Measurements from ENCODE around the gene SATB1. TPM values are rescaled to one million over a fixed set of nuclear protein-coding genes. Genes with fewer than 3 reads are reported as not detected.

The SATB1 gene
- total and polyA plus RNA-seq, 2 experiments from 2014 or later = 17.4 to 28.9 TPM

DNA sequence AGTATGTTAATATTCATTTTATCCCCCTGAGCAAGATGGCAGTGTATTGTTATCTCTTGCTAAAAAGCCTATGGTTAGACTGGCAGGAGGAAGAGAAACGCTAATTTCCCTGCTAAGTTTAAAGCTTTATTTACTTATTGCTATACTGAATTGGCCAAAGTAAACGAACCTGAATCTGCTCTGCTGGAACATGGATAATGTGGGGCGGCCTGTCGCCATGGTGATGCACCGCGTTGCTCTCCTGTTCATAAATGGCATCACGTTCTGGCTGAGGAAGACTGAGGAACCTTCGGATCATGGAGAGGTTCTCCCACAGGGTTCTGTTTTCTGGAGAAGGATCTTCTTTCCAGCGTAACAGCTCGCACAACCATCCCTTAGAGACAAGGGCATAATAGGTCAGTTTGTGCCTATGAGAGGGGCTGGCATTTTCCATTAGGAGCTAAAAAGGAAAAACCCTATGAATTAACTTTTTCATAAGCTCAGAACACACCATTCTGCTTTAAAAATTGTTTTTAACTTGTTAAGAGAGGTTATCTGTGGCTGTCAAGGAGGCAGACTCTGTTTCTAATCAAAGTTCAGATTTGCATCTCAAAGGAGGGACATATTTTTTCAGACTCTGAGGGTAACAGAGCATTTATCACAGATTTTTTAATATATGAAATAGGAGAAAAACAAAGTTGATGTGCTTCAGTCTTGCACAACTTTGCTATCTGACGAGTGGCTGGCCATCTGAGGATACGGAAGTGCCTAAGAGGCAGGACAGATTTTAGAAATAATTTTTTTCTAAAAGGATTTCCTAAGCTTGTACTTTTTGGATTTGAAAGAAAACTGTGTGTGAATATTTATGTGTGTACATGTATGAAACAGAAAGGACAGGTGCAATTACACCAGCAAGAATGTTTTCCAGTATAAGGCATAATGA lies 73.1 kb downstream of the SATB1 start:
- H3K4me3 Mint-ChIP-seq = no peak overlapping the region
- H3K27ac Mint-ChIP-seq = peak overlapping the region; percentile 35; the same call in 1 of the 2 replicates
- no peaks in the 10 kb centered on the region for H3K27me3 ChIP-seq (ENCODE audit: insufficient read depth)
- no peak overlapping the region for H2AFZ ChIP-seq
- no peaks in the 10 kb centered on the region for H3K9me3 Mint-ChIP-seq
- no peaks in the 10 kb centered on the region for H3K27me3 Mint-ChIP-seq (ENCODE audit: insufficient read depth, low read depth, poor library complexity)
- ATAC-seq (no peak), DNase-seq (ENCODE audit: low spot score) (peak; percentile 30)
- no peaks in the 10 kb centered on the region for H3K79me2 ChIP-seq (replicated peaks; ENCODE audit: insufficient read depth)
- H3K4me3 ChIP-seq = no peak overlapping the region
- no peaks in the 10 kb centered on the region for H4K20me1 ChIP-seq (replicated peaks; ENCODE audit: insufficient read depth)
- no peaks in the 10 kb centered on the region for H3F3A ChIP-seq (replicated peaks; ENCODE audit: low read depth)
- H3K27ac ChIP-seq (ENCODE audit: low read depth) = no peak overlapping the region
- no peak for TF ChIP-seq STAT1 (IDR thresholded peaks at IDR 0.05; ENCODE audit: unreplicated experiment)
- no peak for TF ChIP-seq ZNF331 (CRISPR knock-in tag; IDR thresholded peaks at IDR 0.05; ENCODE audit: low read depth)
- no peak for TF ChIP-seq ZNF114 (CRISPR knock-in tag; IDR thresholded peaks at IDR 0.05)
- TF ChIP-seq EZH2phosphoT487 (IDR thresholded peaks at IDR 0.05; ENCODE audit: unreplicated experiment) = no peak
- TF ChIP-seq, protein P1, sequence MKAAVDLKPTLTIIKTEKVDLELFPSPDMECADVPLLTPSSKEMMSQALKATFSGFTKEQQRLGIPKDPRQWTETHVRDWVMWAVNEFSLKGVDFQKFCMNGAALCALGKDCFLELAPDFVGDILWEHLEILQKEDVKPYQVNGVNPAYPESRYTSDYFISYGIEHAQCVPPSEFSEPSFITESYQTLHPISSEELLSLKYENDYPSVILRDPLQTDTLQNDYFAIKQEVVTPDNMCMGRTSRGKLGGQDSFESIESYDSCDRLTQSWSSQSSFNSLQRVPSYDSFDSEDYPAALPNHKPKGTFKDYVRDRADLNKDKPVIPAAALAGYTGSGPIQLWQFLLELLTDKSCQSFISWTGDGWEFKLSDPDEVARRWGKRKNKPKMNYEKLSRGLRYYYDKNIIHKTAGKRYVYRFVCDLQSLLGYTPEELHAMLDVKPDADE (IDR thresholded peaks at IDR 0.05) = no peak
- TF ChIP-seq, protein P2, sequence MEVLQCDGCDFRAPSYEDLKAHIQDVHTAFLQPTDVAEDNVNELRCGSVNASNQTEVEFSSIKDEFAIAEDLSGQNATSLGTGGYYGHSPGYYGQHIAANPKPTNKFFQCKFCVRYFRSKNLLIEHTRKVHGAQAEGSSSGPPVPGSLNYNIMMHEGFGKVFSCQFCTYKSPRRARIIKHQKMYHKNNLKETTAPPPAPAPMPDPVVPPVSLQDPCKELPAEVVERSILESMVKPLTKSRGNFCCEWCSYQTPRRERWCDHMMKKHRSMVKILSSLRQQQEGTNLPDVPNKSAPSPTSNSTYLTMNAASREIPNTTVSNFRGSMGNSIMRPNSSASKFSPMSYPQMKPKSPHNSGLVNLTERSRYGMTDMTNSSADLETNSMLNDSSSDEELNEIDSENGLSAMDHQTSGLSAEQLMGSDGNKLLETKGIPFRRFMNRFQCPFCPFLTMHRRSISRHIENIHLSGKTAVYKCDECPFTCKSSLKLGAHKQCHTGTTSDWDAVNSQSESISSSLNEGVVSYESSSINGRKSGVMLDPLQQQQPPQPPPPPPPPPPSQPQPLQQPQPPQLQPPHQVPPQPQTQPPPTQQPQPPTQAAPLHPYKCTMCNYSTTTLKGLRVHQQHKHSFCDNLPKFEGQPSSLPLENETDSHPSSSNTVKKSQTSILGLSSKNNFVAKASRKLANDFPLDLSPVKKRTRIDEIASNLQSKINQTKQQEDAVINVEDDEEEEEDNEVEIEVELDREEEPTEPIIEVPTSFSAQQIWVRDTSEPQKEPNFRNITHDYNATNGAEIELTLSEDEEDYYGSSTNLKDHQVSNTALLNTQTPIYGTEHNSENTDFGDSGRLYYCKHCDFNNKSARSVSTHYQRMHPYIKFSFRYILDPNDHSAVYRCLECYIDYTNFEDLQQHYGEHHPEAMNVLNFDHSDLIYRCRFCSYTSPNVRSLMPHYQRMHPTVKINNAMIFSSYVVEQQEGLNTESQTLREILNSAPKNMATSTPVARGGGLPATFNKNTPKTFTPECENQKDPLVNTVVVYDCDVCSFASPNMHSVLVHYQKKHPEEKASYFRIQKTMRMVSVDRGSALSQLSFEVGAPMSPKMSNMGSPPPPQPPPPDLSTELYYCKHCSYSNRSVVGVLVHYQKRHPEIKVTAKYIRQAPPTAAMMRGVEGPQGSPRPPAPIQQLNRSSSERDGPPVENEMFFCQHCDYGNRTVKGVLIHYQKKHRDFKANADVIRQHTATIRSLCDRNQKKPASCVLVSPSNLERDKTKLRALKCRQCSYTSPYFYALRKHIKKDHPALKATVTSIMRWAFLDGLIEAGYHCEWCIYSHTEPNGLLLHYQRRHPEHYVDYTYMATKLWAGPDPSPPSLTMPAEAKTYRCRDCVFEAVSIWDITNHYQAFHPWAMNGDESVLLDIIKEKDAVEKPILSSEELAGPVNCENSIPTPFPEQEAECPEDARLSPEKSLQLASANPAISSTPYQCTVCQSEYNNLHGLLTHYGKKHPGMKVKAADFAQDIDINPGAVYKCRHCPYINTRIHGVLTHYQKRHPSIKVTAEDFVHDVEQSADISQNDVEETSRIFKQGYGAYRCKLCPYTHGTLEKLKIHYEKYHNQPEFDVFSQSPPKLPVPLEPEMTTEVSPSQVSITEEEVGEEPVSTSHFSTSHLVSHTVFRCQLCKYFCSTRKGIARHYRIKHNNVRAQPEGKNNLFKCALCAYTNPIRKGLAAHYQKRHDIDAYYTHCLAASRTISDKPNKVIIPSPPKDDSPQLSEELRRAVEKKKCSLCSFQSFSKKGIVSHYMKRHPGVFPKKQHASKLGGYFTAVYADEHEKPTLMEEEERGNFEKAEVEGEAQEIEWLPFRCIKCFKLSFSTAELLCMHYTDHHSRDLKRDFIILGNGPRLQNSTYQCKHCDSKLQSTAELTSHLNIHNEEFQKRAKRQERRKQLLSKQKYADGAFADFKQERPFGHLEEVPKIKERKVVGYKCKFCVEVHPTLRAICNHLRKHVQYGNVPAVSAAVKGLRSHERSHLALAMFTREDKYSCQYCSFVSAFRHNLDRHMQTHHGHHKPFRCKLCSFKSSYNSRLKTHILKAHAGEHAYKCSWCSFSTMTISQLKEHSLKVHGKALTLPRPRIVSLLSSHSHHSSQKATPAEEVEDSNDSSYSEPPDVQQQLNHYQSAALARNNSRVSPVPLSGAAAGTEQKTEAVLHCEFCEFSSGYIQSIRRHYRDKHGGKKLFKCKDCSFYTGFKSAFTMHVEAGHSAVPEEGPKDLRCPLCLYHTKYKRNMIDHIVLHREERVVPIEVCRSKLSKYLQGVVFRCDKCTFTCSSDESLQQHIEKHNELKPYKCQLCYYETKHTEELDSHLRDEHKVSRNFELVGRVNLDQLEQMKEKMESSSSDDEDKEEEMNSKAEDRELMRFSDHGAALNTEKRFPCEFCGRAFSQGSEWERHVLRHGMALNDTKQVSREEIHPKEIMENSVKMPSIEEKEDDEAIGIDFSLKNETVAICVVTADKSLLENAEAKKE (CRISPR knock-in tag; IDR thresholded peaks at IDR 0.05) = no peak
- TF ChIP-seq EZH2 (IDR thresholded peaks at IDR 0.05; ENCODE audit: low read depth, unreplicated experiment) = no peak
- TF ChIP-seq NANOG (IDR thresholded peaks at IDR 0.05; ENCODE audit: borderline replicate concordance) = no peak
- H3K36me3 ChIP-seq (ENCODE audit: insufficient read depth) = no peaks in the 10 kb centered on the region
- peaks cover 66% of the 10 kb centered on the region for H3K4me1 ChIP-seq (ENCODE audit: insufficient read depth)
- H3K36me3 Mint-ChIP-seq (ENCODE audit: low read depth) = peaks cover 17% of the 10 kb centered on the region; the same call in 2 of the 3 replicates
- no peaks in the 10 kb centered on the region for H3K9me2 ChIP-seq (ENCODE audit: insufficient read depth)
- H3K4me2 ChIP-seq = 0 out of 2 replicates have a peak overlapping the region, but pooled peaks have one; percentile 7
- H3K4me1 Mint-ChIP-seq = peaks cover 76% of the 10 kb centered on the region
